ENCODE measurements around the gene SYNC. TPM values are rescaled to one million over a fixed set of nuclear protein-coding genes. Genes with fewer than 3 reads are reported as not detected.

The SYNC gene
- total and polyA plus RNA-seq, 10 of the 15 experiments (the other 5 are each of a cell fraction or from before 2014, with no cell fraction given), result 0.04 to 0.12 (median 0.05) TPM; not detected in 7

DNA sequence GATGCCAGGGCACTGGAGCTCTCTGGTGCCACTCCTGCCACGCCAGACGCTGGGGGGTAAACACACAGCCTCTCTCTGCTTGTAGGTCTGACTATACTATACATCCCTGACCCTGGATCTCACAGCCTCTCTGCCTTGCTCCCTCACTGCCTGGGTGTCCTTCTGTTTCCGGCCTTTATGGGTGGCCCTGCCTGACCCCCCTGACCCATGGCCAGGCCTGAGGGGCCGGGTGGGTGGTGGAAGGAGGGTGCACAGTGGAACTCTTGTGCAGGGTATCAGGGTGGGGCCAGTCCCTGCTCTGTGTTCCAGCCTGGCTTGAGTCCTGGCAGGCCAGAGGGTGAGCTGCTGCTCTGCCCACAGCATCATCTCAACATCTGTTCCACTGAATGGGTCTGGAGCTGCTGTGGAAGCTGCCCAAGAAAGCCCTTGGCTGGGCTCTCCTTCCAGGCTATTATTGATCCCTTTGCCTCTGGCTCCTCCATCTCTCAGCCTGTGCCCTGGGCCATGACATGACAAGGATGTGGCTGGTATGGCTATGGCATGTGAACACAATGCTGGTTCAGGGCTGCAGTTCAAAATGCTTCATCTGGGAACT lies 17.2 kb upstream of the SYNC start:
- H3K27ac ChIP-seq (ENCODE audit: control insufficient read depth, insufficient read depth), result no peak overlapping the region
- H3K36me3 ChIP-seq (ENCODE audit: control insufficient read depth in 2 of 2, insufficient read depth in 2 of 2, low read length in 1 of 2), result no peaks in the 10 kb centered on the region
- no peak overlapping the region for H3K4me3 ChIP-seq
- H3K9me3 ChIP-seq (replicated peaks; ENCODE audit: control insufficient read depth, insufficient read depth, low read length), result no peaks in the 10 kb centered on the region
- no peaks in the 10 kb centered on the region for H3K27me3 ChIP-seq (replicated peaks in 1 of 2; ENCODE audit: control insufficient read depth in 2 of 2, insufficient read depth in 2 of 2, low read length in 1 of 2)
- no peak overlapping the region for H3K9ac ChIP-seq (ENCODE audit: control insufficient read depth, insufficient read depth, low read length)
- no TSS peak for BruUV-seq (replicated peaks)
- ChIA-PET RAD21 (ENCODE audit: unreplicated experiment) (interaction anchor here (0.6 kb wide), 1 partner anchor 41 kb away, joined by 3 read pairs; no protein-coding TSS in a partner anchor), CTCF (no interaction called here), POLR2A (no interaction called here), SMC1A (ENCODE audit: uncharacterized antibody, unreplicated experiment) (no interaction called here)
- H3K79me2 ChIP-seq (ENCODE audit: control insufficient read depth, insufficient read depth, low read length), result no peaks in the 10 kb centered on the region
- no peak for DNase-seq (ENCODE audit: low read depth, low spot score)
- intact Hi-C loops (cut with micrococcal nuclease; ENCODE audit: unreplicated experiment) (no loop called here), in situ Hi-C loops (cut with MboI) (no loop called here)
- ATAC-seq, result no peak
- no peaks in the 10 kb centered on the region for H4K20me1 ChIP-seq (ENCODE audit: control insufficient read depth, insufficient read depth)
- peaks cover 6% of the 10 kb centered on the region; the same call in 1 of the 2 replicates for H3K4me1 ChIP-seq (ENCODE audit: control insufficient read depth, insufficient read depth, low read length)
- TF ChIP-seq SMAD5 (IDR thresholded peaks at IDR 0.05; ENCODE audit: low read depth) (no peak), KLF5 (IDR thresholded peaks at IDR 0.05; ENCODE audit: partially characterized antibody) (no peak), GATAD2B (conservative IDR thresholded peaks at IDR 0.05; ENCODE audit: low read depth) (no peak), NR2C1 (IDR thresholded peaks at IDR 0.05) (no peak), MYC (IDR thresholded peaks at IDR 0.05; ENCODE audit: insufficient read depth, insufficient read length, insufficient replicate concordance, low read length, severe bottlenecking) (no peak), FOXM1 (IDR thresholded peaks at IDR 0.05; ENCODE audit: low read depth, low read length) (no peak)
- TF ChIP-seq, protein P1, sequence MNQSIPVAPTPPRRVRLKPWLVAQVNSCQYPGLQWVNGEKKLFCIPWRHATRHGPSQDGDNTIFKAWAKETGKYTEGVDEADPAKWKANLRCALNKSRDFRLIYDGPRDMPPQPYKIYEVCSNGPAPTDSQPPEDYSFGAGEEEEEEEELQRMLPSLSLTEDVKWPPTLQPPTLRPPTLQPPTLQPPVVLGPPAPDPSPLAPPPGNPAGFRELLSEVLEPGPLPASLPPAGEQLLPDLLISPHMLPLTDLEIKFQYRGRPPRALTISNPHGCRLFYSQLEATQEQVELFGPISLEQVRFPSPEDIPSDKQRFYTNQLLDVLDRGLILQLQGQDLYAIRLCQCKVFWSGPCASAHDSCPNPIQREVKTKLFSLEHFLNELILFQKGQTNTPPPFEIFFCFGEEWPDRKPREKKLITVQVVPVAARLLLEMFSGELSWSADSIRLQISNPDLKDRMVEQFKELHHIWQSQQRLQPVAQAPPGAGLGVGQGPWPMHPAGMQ (IDR thresholded peaks at IDR 0.05; ENCODE audit: borderline replicate concordance), result no peak
- WGBS (ENCODE audit: insufficient coverage, insufficient replicate concordance, low lambda C conversion rate, missing lambda C conversion rate), result 0% methylated on average over 4 of the region's 4 CpGs
- H3K4me2 ChIP-seq (ENCODE audit: control insufficient read depth, insufficient read depth), result no peak overlapping the region
- FAIRE-seq, result no peak
- no peak overlapping the region for H2AFZ ChIP-seq (ENCODE audit: control insufficient read depth, low read depth, low read length)

All from GM12878 (cell line).